Stimulated activated CD4-positive, alpha-beta T cell treated with anti-CD3 and anti-CD28 coated beads, Interleukin-2, amount 100 ng/mL, for 48 hours (primary cell): Measurements from ENCODE around the gene DLG1.
"Not testable (repeated sequence)": the region's sequence is repeated elsewhere in the genome, so short reads cannot be mapped to it uniquely, and the experiment has no call there.

ENCODE experiments used
- DNase-seq, 2 donors: peaks; one replicate each; pipeline ENCODE4 v3.0.0-alpha.2; 2020

DLG1 gene

GRCh38 chr3:197204736-197205135 is 93.7 kb downstream of the DLG1 start:
- no peak for DNase-seq

- no peak for DNase-seq
These were observed 94.7 kb downstream of the DLG1 start for GRCh38 chr3:197203714-197204146.

- DNase-seq: no peak
These were observed 95.7 kb downstream of the DLG1 start for GRCh38 chr3:197202694-197203093.

- DNase-seq: no peak
These were observed 96.5 kb downstream of the DLG1 start for GRCh38 chr3:197201791-197202452.

GRCh38 chr3:197200856-197201255 is 97.6 kb downstream of the DLG1 start:
- not testable (repeated sequence) for DNase-seq

GRCh38 chr3:197197334-197197733 is 101.1 kb downstream of the DLG1 start:
- DNase-seq: no peak

- no peak for DNase-seq
These were observed 102.2 kb downstream of the DLG1 start for GRCh38 chr3:197196192-197196591.

GRCh38 chr3:197195326-197195725 is 103.1 kb downstream of the DLG1 start:
- DNase-seq: no peak

- not testable (repeated sequence) for DNase-seq
These were observed 104.7 kb downstream of the DLG1 start for GRCh38 chr3:197193759-197194158.

GRCh38 chr3:197191897-197192296 is 106.5 kb downstream of the DLG1 start:
- no peak for DNase-seq

GRCh38 chr3:197189623-197190022 is 108.8 kb downstream of the DLG1 start:
- DNase-seq: no peak

- no peak for DNase-seq
These were observed 109.4 kb downstream of the DLG1 start for GRCh38 chr3:197188963-197189362.

- no peak for DNase-seq
These were observed 111.4 kb downstream of the DLG1 start for GRCh38 chr3:197186887-197187588.

GRCh38 chr3:197183582-197183981 is 114.8 kb downstream of the DLG1 start:
- no peak for DNase-seq

GRCh38 chr3:197181741-197182140 is 116.7 kb downstream of the DLG1 start:
- no peak for DNase-seq

- no peak for DNase-seq
These were observed 119.4 kb downstream of the DLG1 start for GRCh38 chr3:197178998-197179397.

- no peak for DNase-seq
These were observed 122.9 kb downstream of the DLG1 start for GRCh38 chr3:197175503-197175902.

- DNase-seq: no peak
These were observed 123.5 kb downstream of the DLG1 start for GRCh38 chr3:197174927-197175326.

- no peak for DNase-seq
These were observed 124.8 kb downstream of the DLG1 start for GRCh38 chr3:197173620-197174019.

- DNase-seq: no peak
These were observed 126.8 kb downstream of the DLG1 start for GRCh38 chr3:197171481-197172067.

- no peak for DNase-seq
These were observed 129.4 kb downstream of the DLG1 start for GRCh38 chr3:197169028-197169427.

- no peak for DNase-seq
These were observed 129.8 kb downstream of the DLG1 start for GRCh38 chr3:197168606-197169005.

- DNase-seq: no peak
These were observed 130.3 kb downstream of the DLG1 start for GRCh38 chr3:197168063-197168462.

GRCh38 chr3:197167549-197167948 is 130.9 kb downstream of the DLG1 start:
- no peak for DNase-seq
